IPS-15b (cell line): Measurements from ENCODE around the gene MICU1.

Source experiments
- H3K27me3 ChIP-seq: one replicate; pipeline ENCODE4 v1.6.1; 2013; ENCODE audit warnings: low read length; ENCODE audit not compliant: control insufficient read depth, insufficient read depth
- H3K36me3 ChIP-seq: one replicate; pipeline ENCODE4 v1.6.1; 2013; ENCODE audit warnings: low read length; ENCODE audit not compliant: control insufficient read depth, insufficient read depth
- H3K4me1 ChIP-seq: one replicate; pipeline ENCODE4 v1.6.1; 2013; ENCODE audit warnings: mild to moderate bottlenecking, low read length; ENCODE audit not compliant: control insufficient read depth, insufficient read depth
- H3K4me3 ChIP-seq: one replicate; pipeline ENCODE4 v1.5.1; 2013; ENCODE audit warnings: low read depth, low read length
- H3K9ac ChIP-seq: one replicate; pipeline ENCODE4 v1.6.1; 2013; ENCODE audit warnings: low read depth, mild to moderate bottlenecking, low read length
- H3K9me3 ChIP-seq: one replicate; pipeline ENCODE4 v1.6.1; 2013; ENCODE audit warnings: mild to moderate bottlenecking, low read length; ENCODE audit not compliant: control insufficient read depth, insufficient read depth

Gene MICU1

DNA sequence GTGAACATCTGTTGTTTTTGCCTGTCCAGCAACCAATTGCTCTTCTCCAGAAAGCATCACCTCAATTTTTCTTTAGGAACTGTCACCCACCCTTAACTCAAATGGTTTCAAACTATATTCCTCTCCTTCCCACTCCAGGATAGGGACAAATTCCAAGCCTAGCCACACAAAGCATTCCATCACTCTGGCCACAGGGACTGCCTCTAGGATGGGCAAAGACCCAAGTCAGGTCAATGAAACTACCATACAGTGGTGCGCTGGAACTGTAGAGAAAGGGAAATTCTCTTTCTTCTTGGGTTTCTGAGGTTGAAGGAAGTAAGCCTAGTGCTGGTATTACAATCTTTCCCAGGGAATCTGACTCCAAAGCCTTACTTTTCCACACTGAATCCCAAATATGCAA, 3.6 kb downstream of the MICU1 start:
- Histone ChIP-seq H3K36me3 (no peaks in the 10 kb centered on the region), H3K27me3 (no peaks in the 10 kb centered on the region)

DNA sequence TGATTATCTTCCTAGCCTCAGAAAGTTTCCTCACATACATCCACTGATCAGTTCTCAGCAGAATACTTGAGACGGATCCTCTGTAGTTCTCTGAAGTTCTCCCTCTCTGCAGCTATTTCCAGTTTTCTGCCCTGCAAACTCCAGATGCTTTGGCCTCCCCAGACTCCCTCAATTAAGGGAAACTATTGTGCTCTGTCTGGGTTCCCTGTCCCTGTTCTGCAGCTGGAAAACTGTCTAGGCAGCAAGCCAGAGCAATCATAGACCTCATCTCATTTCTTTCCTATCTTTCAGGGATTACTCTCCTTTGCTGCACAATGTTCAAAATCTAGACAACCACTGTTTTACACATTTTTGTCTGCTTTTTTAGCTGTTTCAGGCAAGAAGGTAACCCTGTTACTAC, 9.2 kb downstream of the MICU1 start:
- Histone ChIP-seq H3K4me3 (no peak overlapping the region), H3K9ac (no peak overlapping the region), H3K36me3 (no peaks in the 10 kb centered on the region), H3K27me3 (no peaks in the 10 kb centered on the region), H3K4me1 (no peaks in the 10 kb centered on the region), H3K9me3 (no peaks in the 10 kb centered on the region)

More for the DNA sequence above, 3.6 kb downstream of the MICU1 start:
- Histone ChIP-seq H3K4me3 (no peak overlapping the region), H3K9ac (no peak overlapping the region), H3K9me3 (no peaks in the 10 kb centered on the region), H3K4me1 (peaks cover 3% of the 10 kb centered on the region)

GRCh38 chr10:72615970-72616369, 9.9 kb downstream of the MICU1 start:
- no peaks in the 10 kb centered on the region for H3K4me1 ChIP-seq
- no peaks in the 10 kb centered on the region for H3K27me3 ChIP-seq
- no peak overlapping the region for H3K4me3 ChIP-seq
- H3K9ac ChIP-seq: no peak overlapping the region
- H3K36me3 ChIP-seq: no peaks in the 10 kb centered on the region
- H3K9me3 ChIP-seq: no peaks in the 10 kb centered on the region

DNA sequence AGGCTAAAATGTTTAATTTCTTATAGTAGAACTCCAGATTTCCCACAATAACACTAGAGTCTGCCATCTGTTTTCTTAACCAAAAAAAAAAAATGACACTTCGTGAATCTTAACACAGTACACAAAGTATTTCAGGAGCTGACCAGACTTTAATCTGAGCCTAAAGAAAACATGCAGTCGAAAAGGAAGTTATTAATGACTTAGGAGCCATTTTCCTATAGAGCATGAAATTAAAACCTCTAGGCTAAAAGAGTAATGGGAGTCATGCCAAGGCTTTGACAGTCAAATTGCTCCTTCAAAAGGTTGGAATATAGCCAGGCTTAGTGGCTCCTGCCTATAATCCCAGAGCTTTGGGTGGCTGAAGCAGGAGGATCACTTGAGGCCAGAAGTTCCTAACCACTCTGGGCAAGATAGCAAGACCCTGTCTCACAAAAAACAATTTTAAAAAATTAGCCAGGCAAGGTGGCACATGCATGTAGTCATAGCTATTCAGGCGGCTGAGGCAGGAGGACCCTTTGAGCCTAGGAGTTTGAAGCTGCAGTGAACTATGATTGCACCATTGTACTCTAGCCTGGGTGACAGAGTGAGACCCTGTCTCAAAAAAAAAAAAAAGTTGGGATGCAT, 13.6 kb downstream of the MICU1 start:
- Histone ChIP-seq H3K9ac (no peak overlapping the region), H3K4me1 (no peaks in the 10 kb centered on the region), H3K4me3 (no peak overlapping the region), H3K9me3 (no peaks in the 10 kb centered on the region), H3K27me3 (no peaks in the 10 kb centered on the region), H3K36me3 (no peaks in the 10 kb centered on the region)

- Histone ChIP-seq H3K9me3 (no peaks in the 10 kb centered on the region), H3K9ac (no peak overlapping the region), H3K27me3 (no peaks in the 10 kb centered on the region), H3K36me3 (no peaks in the 10 kb centered on the region), H3K4me1 (no peaks in the 10 kb centered on the region), H3K4me3 (no peak overlapping the region)
Measured at GRCh38 chr10:72611783-72612182, 14.1 kb downstream of the MICU1 start.

GRCh38 chr10:72610466-72610865, 15.4 kb downstream of the MICU1 start:
- Histone ChIP-seq H3K9ac (no peak overlapping the region), H3K4me3 (no peak overlapping the region), H3K4me1 (no peaks in the 10 kb centered on the region), H3K27me3 (no peaks in the 10 kb centered on the region), H3K9me3 (no peaks in the 10 kb centered on the region), H3K36me3 (no peaks in the 10 kb centered on the region)

GRCh38 chr10:72605122-72605521, 20.8 kb downstream of the MICU1 start:
- Histone ChIP-seq H3K9me3 (no peaks in the 10 kb centered on the region), H3K27me3 (no peaks in the 10 kb centered on the region), H3K36me3 (no peaks in the 10 kb centered on the region), H3K4me3 (no peak overlapping the region), H3K9ac (no peak overlapping the region), H3K4me1 (peaks cover 6% of the 10 kb centered on the region)

GRCh38 chr10:72601144-72601543, 24.7 kb downstream of the MICU1 start:
- no peaks in the 10 kb centered on the region for H3K36me3 ChIP-seq
- H3K4me3 ChIP-seq: no peak overlapping the region
- no peaks in the 10 kb centered on the region for H3K9me3 ChIP-seq
- no peaks in the 10 kb centered on the region for H3K27me3 ChIP-seq
- peaks cover 15% of the 10 kb centered on the region for H3K4me1 ChIP-seq
- H3K9ac ChIP-seq: no peak overlapping the region

DNA sequence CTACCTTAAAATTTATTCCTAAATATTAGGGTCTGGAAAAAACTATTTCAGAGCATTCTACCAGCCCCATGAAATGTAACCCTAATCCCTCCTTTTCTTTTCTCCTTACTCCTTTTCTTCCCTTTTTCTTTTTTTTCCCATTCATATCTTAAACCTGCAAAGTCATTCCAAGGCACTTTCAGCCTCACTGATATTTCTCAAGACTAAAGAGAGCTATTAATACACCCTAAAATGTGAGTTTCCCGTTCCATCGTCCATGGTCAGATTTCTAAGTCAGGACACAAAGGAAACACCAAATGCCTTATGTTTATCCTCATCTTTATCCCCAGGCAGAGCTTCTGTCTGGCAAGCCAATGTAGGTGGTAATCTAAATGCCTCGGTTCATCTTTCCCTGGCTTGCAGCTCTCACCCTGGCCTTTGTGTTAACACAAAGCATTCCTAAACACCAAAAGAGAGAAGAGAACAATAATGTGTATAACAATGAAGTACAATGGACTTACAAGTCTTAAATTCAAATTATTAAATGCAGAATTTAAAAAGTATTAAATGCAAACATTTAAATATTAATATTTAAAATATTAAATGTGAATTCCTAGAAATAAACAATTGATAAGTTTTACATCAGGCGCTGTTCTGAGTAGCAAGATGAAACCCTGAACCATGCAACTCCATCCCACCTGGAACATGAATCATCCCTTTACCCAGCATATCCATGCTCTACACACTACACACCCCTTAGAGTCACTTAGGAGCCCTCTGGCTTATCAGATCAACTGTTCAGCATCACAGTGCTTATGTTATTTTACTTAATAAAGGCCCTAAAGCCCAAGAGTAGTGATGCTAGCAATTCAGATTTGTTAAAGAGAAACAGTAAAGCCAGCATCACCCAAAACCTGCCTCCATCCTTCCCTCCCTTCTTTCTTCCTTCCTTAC, 26.8 kb downstream of the MICU1 start:
- no peaks in the 10 kb centered on the region for H3K27me3 ChIP-seq
- no peak overlapping the region for H3K9ac ChIP-seq
- no peak overlapping the region for H3K4me3 ChIP-seq

GRCh38 chr10:72597897-72598296, 28.0 kb downstream of the MICU1 start:
- Histone ChIP-seq H3K4me1 (peaks cover 15% of the 10 kb centered on the region), H3K36me3 (no peaks in the 10 kb centered on the region), H3K9ac (no peak overlapping the region), H3K27me3 (no peaks in the 10 kb centered on the region), H3K4me3 (no peak overlapping the region), H3K9me3 (no peaks in the 10 kb centered on the region)

More for the DNA sequence above, 26.8 kb downstream of the MICU1 start:
- Histone ChIP-seq H3K36me3 (no peaks in the 10 kb centered on the region), H3K4me1 (peaks cover 15% of the 10 kb centered on the region), H3K9me3 (no peaks in the 10 kb centered on the region)

DNA sequence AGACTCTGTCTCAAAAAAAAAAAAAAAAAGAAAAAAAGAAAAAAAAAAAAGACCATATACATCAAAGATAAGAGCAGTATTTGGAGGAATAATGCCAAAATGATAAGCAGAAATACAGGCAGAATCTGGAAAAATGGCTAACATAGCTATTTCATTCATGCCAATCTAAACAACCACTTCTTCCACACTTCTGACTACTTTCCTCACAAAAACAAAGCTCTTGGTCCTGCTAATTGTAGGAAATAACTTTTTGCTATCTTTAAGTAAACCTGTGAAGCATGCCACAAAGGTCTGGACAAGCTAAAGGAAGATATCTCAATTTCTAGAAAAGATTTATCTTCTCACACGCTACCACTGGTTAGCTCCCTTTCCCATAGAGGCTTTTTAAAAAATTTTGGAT, 30.4 kb downstream of the MICU1 start:
- Histone ChIP-seq H3K9ac (no peak overlapping the region), H3K27me3 (no peaks in the 10 kb centered on the region)

DNA sequence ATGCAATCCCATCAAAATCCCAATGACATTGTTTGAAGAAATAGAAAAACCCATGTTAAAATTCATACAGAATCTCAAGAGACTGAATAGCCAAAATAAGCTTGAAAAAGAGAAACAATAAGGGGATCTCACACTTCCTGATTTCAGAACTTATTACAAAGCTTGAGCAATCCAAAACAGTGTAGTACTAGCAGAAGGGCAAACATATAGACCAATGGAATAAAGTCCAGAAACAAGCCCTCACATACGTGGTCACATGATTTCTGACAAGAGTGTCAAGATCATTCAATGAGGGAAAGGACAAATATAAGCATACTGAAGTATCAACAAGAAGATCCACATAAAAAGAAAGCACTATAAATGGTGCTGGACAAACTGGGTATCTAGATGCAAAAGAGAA, 31.9 kb downstream of the MICU1 start:
- Histone ChIP-seq H3K9ac (no peak overlapping the region), H3K9me3 (no peaks in the 10 kb centered on the region), H3K4me1 (peaks cover 3% of the 10 kb centered on the region), H3K27me3 (no peaks in the 10 kb centered on the region), H3K4me3 (no peak overlapping the region), H3K36me3 (no peaks in the 10 kb centered on the region)

More for the DNA sequence above, 30.4 kb downstream of the MICU1 start:
- peaks cover 8% of the 10 kb centered on the region for H3K4me1 ChIP-seq
- H3K36me3 ChIP-seq: no peaks in the 10 kb centered on the region
- H3K4me3 ChIP-seq: no peak overlapping the region
- no peaks in the 10 kb centered on the region for H3K9me3 ChIP-seq
